H1 (cell line): ENCODE results near the gene ROR1. TPM values are rescaled to one million over a fixed set of nuclear protein-coding genes. Genes with fewer than 3 reads are reported as not detected.
A peak's percentile ranks its signal among the peaks of the same experiment; 100 is the strongest.

Experiments
- CTCF ChIA-PET: fragments of 300-600 bp; sonication (Branson Sonifier 250); formaldehyde crosslinking; loops from one replicate; lab custom pipeline; 2021; ENCODE audit not compliant: partially characterized antibody; lab: Charles Lee
- POLR2A ChIA-PET: fragments of 300-600 bp; sonication (Branson Sonifier 250); formaldehyde crosslinking; loops from one replicate; lab custom pipeline; 2021; ENCODE audit warnings: inconsistent platforms; ENCODE audit not compliant: partially characterized antibody; lab: Charles Lee
- DNase-seq, 2 experiments: peaks; one replicate each; pipeline versions ENCODE4 v3.0.0 to v3.0.0-alpha.2; 2010 to 2022; ENCODE audit warnings: low spot score in 2 of 2, low read depth in 1 of 2, mixed read lengths in 1 of 2
- FAIRE-seq: peaks from 2 replicates; lab custom pipeline; 2011; peaks lifted over from hg19 to GRCh38; lab: Jason Lieb, UNC
- H2AFZ ChIP-seq: 2 replicates; pipeline ENCODE4 v1.8.1; 2012; ENCODE audit warnings: low read length, inconsistent platforms
- H2AK5ac ChIP-seq: 2 replicates; pipeline ENCODE4 v1.6.1; 2013; ENCODE audit warnings: low read depth, low read length
- H2BK120ac ChIP-seq: replicated peaks from 2 replicates; pipeline ENCODE3; 2013; ENCODE audit warnings: low read depth, low read length, inconsistent platforms
- H2BK12ac ChIP-seq: 2 replicates; pipeline ENCODE4 v1.6.1; 2013; ENCODE audit warnings: low read depth, low read length
- H2BK15ac ChIP-seq: 2 replicates; pipeline ENCODE4 v1.6.1; 2013; ENCODE audit warnings: low read length
- H2BK20ac ChIP-seq: 2 replicates; pipeline ENCODE4 v1.6.1; 2013; ENCODE audit warnings: low read length
- H2BK5ac ChIP-seq: 2 replicates; pipeline ENCODE4 v1.6.1; 2013; ENCODE audit warnings: low read depth, low read length
- H3K14ac ChIP-seq: 2 replicates; pipeline ENCODE4 v1.6.1; 2013; ENCODE audit warnings: inconsistent platforms; ENCODE audit not compliant: insufficient read length
- H3K18ac ChIP-seq: 2 replicates; pipeline ENCODE4 v1.6.1; 2013; ENCODE audit warnings: low read length; ENCODE audit errors: extremely low read depth
- H3K23ac ChIP-seq: 2 replicates; pipeline ENCODE4 v1.6.1; 2013; ENCODE audit warnings: inconsistent platforms; ENCODE audit not compliant: insufficient read length
- H3K23me2 ChIP-seq: 2 replicates; pipeline ENCODE4 v1.6.1; 2013; ENCODE audit warnings: low read depth, low read length
- H3K27ac ChIP-seq: 2 replicates; pipeline ENCODE4 v1.6.1; 2011; ENCODE audit warnings: low read depth, low read length, inconsistent platforms
- H3K27me3 ChIP-seq, 4 experiments: replicated peaks in 1 of 4; 1 replicate in 1 of 4; 2 replicates in 3 of 4; pipeline versions ENCODE4 v1.6.1 to v1.8.1; 2011 to 2013; ENCODE audit warnings: low read length in 3 of 4, mild to moderate bottlenecking in 3 of 4, inconsistent platforms in 2 of 4, mixed read lengths in 2 of 4, moderate library complexity in 1 of 4; ENCODE audit not compliant: control insufficient read depth in 3 of 4, insufficient read depth in 3 of 4; ENCODE audit errors: extremely low read depth in 1 of 4
- H3K36me3 ChIP-seq, 4 experiments: 2 replicates each; pipeline versions ENCODE4 v1.6.1 to v1.8.1; 2011 to 2013; ENCODE audit warnings: mild to moderate bottlenecking in 4 of 4, low read length in 3 of 4, moderate library complexity in 2 of 4, control low read depth in 1 of 4, inconsistent platforms in 1 of 4; ENCODE audit not compliant: insufficient read depth in 4 of 4, control insufficient read depth in 2 of 4
- H3K4ac ChIP-seq: replicated peaks from 2 replicates; pipeline ENCODE3; 2013; ENCODE audit warnings: low read length, low read depth, mixed read lengths, inconsistent platforms; ENCODE audit not compliant: insufficient read length
- H3K4me1 ChIP-seq, 4 experiments: replicated peaks in 1 of 4; 1 replicate in 1 of 4; 2 replicates in 3 of 4; pipeline versions ENCODE4 v1.6.1 to v1.8.1; 2011 to 2013; ENCODE audit warnings: low read length in 3 of 4, inconsistent platforms in 2 of 4, mixed read lengths in 1 of 4; ENCODE audit not compliant: insufficient read depth in 4 of 4, control insufficient read depth in 3 of 4
- H3K4me2 ChIP-seq, 2 experiments: 2 replicates each; pipeline versions ENCODE4 v1.6.1 to v1.8.1; 2011 to 2013; ENCODE audit warnings: low read depth in 2 of 2, low read length in 2 of 2, control low read depth in 1 of 2, inconsistent platforms in 1 of 2, mild to moderate bottlenecking in 1 of 2; ENCODE audit not compliant: insufficient read depth in 1 of 2
- H3K4me3 ChIP-seq, 4 experiments: fragments of 200-600, 300-600 bp in 1 of 4; sonication (generic), shearing (Covaris generic), sonication (Bioruptor Twin) in 1 of 4; 2 replicates each; pipeline versions ENCODE4 v1.5.1 to v1.8.1; 2011 to 2016; ENCODE audit warnings: low read length in 4 of 4, low read depth in 3 of 4, control low read depth in 2 of 4, inconsistent platforms in 2 of 4, mild to moderate bottlenecking in 2 of 4, mixed read lengths in 1 of 4, moderate library complexity in 1 of 4; ENCODE audit not compliant: insufficient read depth in 2 of 4; ENCODE audit errors: extremely low read depth in 1 of 4
- H3K56ac ChIP-seq: replicated peaks from 2 replicates; pipeline ENCODE3; 2013; ENCODE audit warnings: low read depth, mild to moderate bottlenecking, mixed read lengths, low read length, inconsistent platforms; ENCODE audit not compliant: insufficient read length
- H3K79me1 ChIP-seq: 2 replicates; pipeline ENCODE4 v1.6.1; 2013; ENCODE audit warnings: low read depth, low read length, control low read depth
- H3K79me2 ChIP-seq, 2 experiments: 2 replicates each; pipeline versions ENCODE4 v1.6.1 to v1.8.1; 2012 to 2013; ENCODE audit warnings: low read length in 2 of 2, mild to moderate bottlenecking in 2 of 2, inconsistent platforms in 1 of 2; ENCODE audit not compliant: insufficient read depth in 2 of 2, control insufficient read depth in 1 of 2
- H3K9ac ChIP-seq, 4 experiments: replicated peaks in 1 of 4; 1 replicate in 1 of 4; 2 replicates in 3 of 4; pipeline versions ENCODE4 v1.6.1 to v1.8.1; 2011 to 2013; ENCODE audit warnings: low read depth in 3 of 4, low read length in 3 of 4, control low read depth in 2 of 4, mild to moderate bottlenecking in 2 of 4, moderate library complexity in 2 of 4, inconsistent platforms in 1 of 4; ENCODE audit errors: extremely low read depth in 1 of 4
- H3K9me3 ChIP-seq, 2 experiments: 2 replicates each; pipeline versions ENCODE4 v1.6.1 to v1.8.1; 2012 to 2013; ENCODE audit warnings: mild to moderate bottlenecking in 2 of 2, moderate library complexity in 2 of 2, control low read depth in 1 of 2, inconsistent platforms in 1 of 2, low read depth in 1 of 2, low read length in 1 of 2, mixed read lengths in 1 of 2; ENCODE audit not compliant: insufficient read depth in 2 of 2
- H4K20me1 ChIP-seq, 2 experiments: replicated peaks in 1 of 2; 2 replicates each; pipeline versions ENCODE3 to v1.8.1; 2011 to 2013; ENCODE audit warnings: inconsistent platforms in 2 of 2, low read length in 2 of 2, mild to moderate bottlenecking in 1 of 2; ENCODE audit not compliant: insufficient read depth in 2 of 2, control insufficient read depth in 1 of 2
- H4K5ac ChIP-seq: 2 replicates; pipeline ENCODE4 v1.6.1; 2013; ENCODE audit warnings: low read length, low read depth, mixed read lengths, inconsistent platforms; ENCODE audit not compliant: insufficient read length
- H4K8ac ChIP-seq: 2 replicates; pipeline ENCODE4 v1.8.0; 2013; ENCODE audit warnings: mild to moderate bottlenecking, moderate library complexity, low read length, inconsistent platforms; ENCODE audit not compliant: insufficient read depth; ENCODE audit errors: extremely low read depth
- H4K91ac ChIP-seq: replicated peaks from 2 replicates; pipeline ENCODE3; 2013; ENCODE audit warnings: low read length, mixed read lengths, inconsistent platforms; ENCODE audit not compliant: insufficient read length
- BACH1 ChIP-seq: IDR thresholded peaks from 2 replicates; pipeline ENCODE4 v1.6.1; 2012; ENCODE audit warnings: low read length, improper control_type of control experiment
- POLR2AphosphoS5 ChIP-seq: IDR thresholded peaks from 2 replicates; pipeline ENCODE4 v1.6.1; 2011; ENCODE audit warnings: low read depth, low read length
- WGBS, 2 experiments: shearing (Covaris generic) in 1 of 2; methylation state at CpG; one replicate each; pipeline versions ENCODE4 v1.1.6 to v1.1.7; 2013 to 2015; ENCODE audit warnings: low lambda C conversion rate in 2 of 2, mixed read lengths in 2 of 2, inconsistent platforms in 1 of 2, low coverage in 1 of 2, missing lambda C conversion rate in 1 of 2; ENCODE audit not compliant: insufficient replicate concordance in 2 of 2, insufficient coverage in 1 of 2, insufficient read length in 1 of 2; ENCODE audit errors: extremely low coverage in 1 of 2, missing lambda C conversion rate in 1 of 2; 5-methylcytosine and 5-hydroxymethylcytosine counted together
- polyA plus RNA-seq, 7 experiments: library from polyadenylated mRNA; depleted of rRNA in 3 of 7; stranded (reverse) in 5 of 7; unstranded in 2 of 7; fragments of >200 nt in 5 of 7; fragments of 200-250 nt in 2 of 7; gene quantifications; 1 replicate in 5 of 7; 2 replicates in 1 of 7; 4 replicates in 1 of 7; pipeline versions ENCODE4 v1.2.1 to v1.2.3, GENCODE V29; 2011 to 2013; ENCODE audit warnings: missing spikeins in 2 of 7, mixed read lengths in 2 of 7
- total RNA-seq: library from RNA; stranded (reverse); fragmentation: NEBNext Ultra II Directional; extraction: Animal tissue kit (Norgen Biotek cat#: 25700); gene quantifications from 2 replicates; pipeline ENCODE4 v1.2.1, GENCODE V29; 2021

ROR1 gene
- total and polyA plus RNA-seq, 2 of the 8 experiments (the other 6 are each of a cell fraction or from before 2014, with no cell fraction given): 33.6 to 73.6 TPM

DNA sequence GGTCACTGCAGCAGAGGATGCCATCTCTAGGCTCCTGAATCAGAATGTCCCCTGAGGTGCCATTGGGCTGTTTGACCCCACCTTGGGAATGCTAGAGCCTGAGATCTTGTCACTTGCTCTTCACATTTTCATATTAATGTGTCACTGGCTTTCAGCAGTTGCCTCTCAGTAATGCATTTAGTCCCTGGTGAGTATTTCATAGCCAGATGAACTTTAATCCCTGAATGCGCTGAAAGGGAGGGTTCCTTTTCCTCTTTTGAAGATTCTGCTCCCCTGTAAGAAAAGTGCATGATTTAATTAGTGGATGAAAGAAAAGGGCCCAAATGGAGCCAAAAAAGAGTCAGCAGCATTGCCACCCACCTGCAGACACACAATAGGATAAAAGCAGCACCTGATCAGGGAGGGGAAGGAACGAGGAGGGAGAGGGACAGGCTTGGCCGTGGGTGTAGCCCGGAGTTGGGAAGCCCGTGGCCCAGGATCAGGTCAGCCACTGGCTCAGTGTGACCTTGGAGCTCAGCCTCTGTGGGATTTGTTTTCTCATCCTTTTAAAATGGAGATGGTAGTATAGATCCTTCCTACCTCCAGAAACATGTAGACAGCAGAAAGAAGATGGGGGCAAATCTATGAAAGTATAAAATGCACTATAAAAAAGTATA is 31.1 kb downstream of the ROR1 start:
- H3K23ac ChIP-seq: no peak overlapping the region
- POLR2A ChIA-PET: interaction anchor here (1.0 to 1.1 kb wide), 2 partner anchors 10 to 26 kb away, joined by 3 read pairs; no protein-coding TSS in a partner anchor
- H4K5ac ChIP-seq: no peak overlapping the region
- peaks cover 0 to 4% of the 10 kb centered on the region in 2 experiments; a peak in 1 of 4 replicates for H3K9me3 ChIP-seq
- DNase-seq: no peak
- H3K4me2 ChIP-seq: 0 out of 4 replicates have a peak overlapping the region, but pooled peaks of 1 of the 2 experiments have one; percentile 10
- no peak overlapping the region; a peak in 1 of 8 replicates for H3K4me3 ChIP-seq
- H3K27me3 ChIP-seq: no peaks in the 10 kb centered on the region
- WGBS, 2 experiments: 58% methylated on average over 5 of the region's 5 CpGs; no CpG with 5 or more reads in 1 of the 2 experiments
- no peak overlapping the region for H3K18ac ChIP-seq
- no peak overlapping the region for H3K14ac ChIP-seq
- no peaks in the 10 kb centered on the region for H3K36me3 ChIP-seq
- no peak overlapping the region for H3K27ac ChIP-seq
- H2BK120ac ChIP-seq: no peak overlapping the region
- peaks cover 5% of the 10 kb centered on the region for H3K79me1 ChIP-seq
- no peak overlapping the region for H4K8ac ChIP-seq
- peaks cover 29 to 98% of the 10 kb centered on the region in 2 experiments for H3K79me2 ChIP-seq
- H2AK5ac ChIP-seq: no peak overlapping the region
- CTCF ChIA-PET: no interaction called here
- H2BK5ac ChIP-seq: no peak overlapping the region
- H2BK12ac ChIP-seq: no peak overlapping the region
- peaks cover 6 to 20% (median 14%) of the 10 kb centered on the region in 4 experiments for H3K4me1 ChIP-seq
- peaks cover 6 to 14% of the 10 kb centered on the region in 2 experiments for H4K20me1 ChIP-seq
- no peak overlapping the region for H3K9ac ChIP-seq
- H3K56ac ChIP-seq: no peak overlapping the region
- no peak overlapping the region for H2AFZ ChIP-seq
- no peak for FAIRE-seq
- H2BK20ac ChIP-seq: no peak overlapping the region
- H3K4ac ChIP-seq: no peak overlapping the region
- H4K91ac ChIP-seq: no peak overlapping the region
- no peak overlapping the region for H2BK15ac ChIP-seq
- TF ChIP-seq POLR2AphosphoS5 (peak; percentile 47), BACH1 (no peak)
- H3K23me2 ChIP-seq: 0 out of 2 replicates have a peak, but pooled peaks cover 2% of the 10 kb centered on the region
